Measurements from ENCODE around the gene ADGRL1.
A peak's percentile ranks its signal among the peaks of the same experiment; 100 is the strongest.
"Not testable (repeated sequence)": the region's sequence is repeated elsewhere in the genome, so short reads cannot be mapped to it uniquely, and the experiment has no call there.

Gene ADGRL1

DNA sequence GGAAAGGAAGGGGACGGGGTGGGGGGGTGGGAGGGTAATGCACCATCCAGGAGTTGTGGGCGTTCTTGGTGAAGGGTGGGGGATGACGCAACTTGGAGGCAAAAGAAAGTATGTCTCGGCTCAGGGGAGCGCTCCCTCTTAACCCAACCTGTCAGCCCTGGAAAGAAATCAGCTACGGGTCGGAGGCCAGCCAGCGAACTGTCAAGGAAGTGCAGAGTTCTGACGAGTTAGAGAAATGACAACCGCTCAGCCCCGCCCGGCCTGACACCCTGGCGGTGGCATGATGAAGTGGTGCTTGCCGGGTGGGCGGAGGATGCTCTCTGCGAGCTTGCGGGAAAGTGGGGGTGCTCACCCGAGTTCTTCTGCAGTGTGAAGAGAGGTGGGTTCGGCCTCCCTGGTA, 15.4 kb upstream of the ADGRL1 start:
- TF ChIP-seq, protein P1, sequence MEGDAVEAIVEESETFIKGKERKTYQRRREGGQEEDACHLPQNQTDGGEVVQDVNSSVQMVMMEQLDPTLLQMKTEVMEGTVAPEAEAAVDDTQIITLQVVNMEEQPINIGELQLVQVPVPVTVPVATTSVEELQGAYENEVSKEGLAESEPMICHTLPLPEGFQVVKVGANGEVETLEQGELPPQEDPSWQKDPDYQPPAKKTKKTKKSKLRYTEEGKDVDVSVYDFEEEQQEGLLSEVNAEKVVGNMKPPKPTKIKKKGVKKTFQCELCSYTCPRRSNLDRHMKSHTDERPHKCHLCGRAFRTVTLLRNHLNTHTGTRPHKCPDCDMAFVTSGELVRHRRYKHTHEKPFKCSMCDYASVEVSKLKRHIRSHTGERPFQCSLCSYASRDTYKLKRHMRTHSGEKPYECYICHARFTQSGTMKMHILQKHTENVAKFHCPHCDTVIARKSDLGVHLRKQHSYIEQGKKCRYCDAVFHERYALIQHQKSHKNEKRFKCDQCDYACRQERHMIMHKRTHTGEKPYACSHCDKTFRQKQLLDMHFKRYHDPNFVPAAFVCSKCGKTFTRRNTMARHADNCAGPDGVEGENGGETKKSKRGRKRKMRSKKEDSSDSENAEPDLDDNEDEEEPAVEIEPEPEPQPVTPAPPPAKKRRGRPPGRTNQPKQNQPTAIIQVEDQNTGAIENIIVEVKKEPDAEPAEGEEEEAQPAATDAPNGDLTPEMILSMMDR (IDR thresholded peaks at IDR 0.05; ENCODE audit: low read depth, low read length, poor library complexity, severe bottlenecking) = peak; percentile 33
- H3K4me1 ChIP-seq (ENCODE audit: control insufficient read depth, low read length); H3K9me2 ChIP-seq (replicated peaks; ENCODE audit: control insufficient read depth, low read length); H3K9me3 ChIP-seq (ENCODE audit: control insufficient read depth, insufficient read depth, low read length); H4K20me1 ChIP-seq (ENCODE audit: control insufficient read depth, insufficient read depth, low read depth, low read length); H3K36me3 ChIP-seq (ENCODE audit: control insufficient read depth, low read length); H3K4me3 ChIP-seq (ENCODE audit: low read length); H3F3A ChIP-seq (ENCODE audit: control insufficient read depth, insufficient read depth); H3K27ac ChIP-seq (ENCODE audit: low read depth, low read length); H3K79me2 ChIP-seq (ENCODE audit: control insufficient read depth, low read length); H3K27me3 ChIP-seq (ENCODE audit: control insufficient read depth, low read length): not testable (repeated sequence)
- peak overlapping the region; percentile 21; the same call in 1 of the 2 replicates for H3K4me2 ChIP-seq (ENCODE audit: low read length)

DNA sequence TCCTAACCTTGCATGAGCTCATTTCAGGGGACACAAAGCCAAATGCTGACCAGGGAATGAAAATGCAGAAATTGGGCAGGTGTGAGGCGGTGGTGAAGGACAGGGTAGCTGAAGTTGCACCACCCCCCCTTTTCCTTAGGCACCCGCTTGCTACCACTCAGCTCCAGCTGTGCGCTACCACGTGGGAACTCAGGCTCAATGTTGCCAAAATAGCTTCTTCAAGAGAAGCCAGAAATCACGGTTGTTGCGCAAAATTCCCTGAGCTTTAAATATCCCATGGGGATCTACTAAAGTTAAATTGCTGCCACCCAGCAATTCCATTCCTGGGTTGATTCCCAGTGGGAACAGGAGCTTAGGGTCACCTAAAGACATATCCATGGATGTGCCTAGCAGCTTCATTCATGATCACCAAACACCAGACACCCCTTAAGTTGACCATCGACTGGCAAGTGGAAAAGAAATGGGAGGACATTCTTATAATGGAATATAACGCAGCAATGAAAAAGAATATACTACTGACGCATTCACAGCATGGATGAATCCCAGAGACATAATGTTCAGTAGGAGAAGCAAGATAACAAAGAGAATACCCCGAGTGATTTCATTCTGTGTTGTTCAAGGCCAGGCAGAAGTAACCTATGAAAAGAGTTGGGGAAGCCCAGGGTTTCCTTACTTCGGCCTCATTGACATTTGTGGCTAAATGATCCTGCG, 12.8 kb upstream of the ADGRL1 start:
- TF ChIP-seq, protein P1 (IDR thresholded peaks at IDR 0.05; ENCODE audit: low read depth, low read length, poor library complexity, severe bottlenecking) = no peak
- no peak for TF ChIP-seq EZH2phosphoT487 (IDR thresholded peaks at IDR 0.05; ENCODE audit: borderline replicate concordance, low read length)
- Histone ChIP-seq H3K4me3 (ENCODE audit: low read length) (no peak overlapping the region), H3K36me3 (ENCODE audit: control insufficient read depth, low read length) (no peaks in the 10 kb centered on the region), H3K9me2 (replicated peaks; ENCODE audit: control insufficient read depth, low read length) (no peaks in the 10 kb centered on the region), H3K27me3 (ENCODE audit: control insufficient read depth, low read length) (no peaks in the 10 kb centered on the region), H3K9me3 (ENCODE audit: control insufficient read depth, insufficient read depth, low read length) (no peaks in the 10 kb centered on the region), H3K27ac (ENCODE audit: low read depth, low read length) (no peak overlapping the region), H3K4me1 (ENCODE audit: control insufficient read depth, low read length) (peaks cover 3% of the 10 kb centered on the region; the same call in 1 of the 2 replicates), H3K79me2 (ENCODE audit: control insufficient read depth, low read length) (no peaks in the 10 kb centered on the region), H3F3A (ENCODE audit: control insufficient read depth, insufficient read depth) (no peaks in the 10 kb centered on the region), H4K20me1 (ENCODE audit: control insufficient read depth, insufficient read depth, low read depth, low read length) (no peaks in the 10 kb centered on the region), H3K4me2 (ENCODE audit: low read length) (no peak overlapping the region)

DNA sequence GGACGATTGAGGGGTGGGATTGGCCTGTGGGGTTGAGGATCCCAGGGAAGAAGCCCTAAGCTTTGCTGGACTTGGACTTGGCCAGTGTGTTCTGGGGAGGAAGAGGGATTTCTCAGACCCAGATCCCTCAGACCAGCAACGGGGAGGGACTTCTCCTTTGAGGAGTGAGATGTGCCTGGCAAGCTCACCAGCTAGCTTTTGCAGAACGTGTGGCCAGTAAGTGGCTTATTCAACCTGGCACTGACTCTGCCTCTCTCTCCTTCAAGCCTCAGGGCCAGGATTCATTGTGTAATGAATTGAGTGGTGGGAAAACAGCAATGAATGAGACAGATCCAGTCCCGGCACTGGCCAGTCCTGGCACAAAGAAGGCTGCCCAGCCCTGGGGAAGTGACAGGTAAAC, 11.9 kb upstream of the ADGRL1 start:
- H3K4me1 ChIP-seq (ENCODE audit: control insufficient read depth, low read length); H4K20me1 ChIP-seq (ENCODE audit: control insufficient read depth, insufficient read depth, low read depth, low read length); H3F3A ChIP-seq (ENCODE audit: control insufficient read depth, insufficient read depth); H3K9me2 ChIP-seq (replicated peaks; ENCODE audit: control insufficient read depth, low read length); H3K4me3 ChIP-seq (ENCODE audit: low read length); H3K27me3 ChIP-seq (ENCODE audit: control insufficient read depth, low read length); H3K9me3 ChIP-seq (ENCODE audit: control insufficient read depth, insufficient read depth, low read length); H3K4me2 ChIP-seq (ENCODE audit: low read length); H3K79me2 ChIP-seq (ENCODE audit: control insufficient read depth, low read length); H3K27ac ChIP-seq (ENCODE audit: low read depth, low read length); H3K36me3 ChIP-seq (ENCODE audit: control insufficient read depth, low read length): not testable (repeated sequence)

DNA sequence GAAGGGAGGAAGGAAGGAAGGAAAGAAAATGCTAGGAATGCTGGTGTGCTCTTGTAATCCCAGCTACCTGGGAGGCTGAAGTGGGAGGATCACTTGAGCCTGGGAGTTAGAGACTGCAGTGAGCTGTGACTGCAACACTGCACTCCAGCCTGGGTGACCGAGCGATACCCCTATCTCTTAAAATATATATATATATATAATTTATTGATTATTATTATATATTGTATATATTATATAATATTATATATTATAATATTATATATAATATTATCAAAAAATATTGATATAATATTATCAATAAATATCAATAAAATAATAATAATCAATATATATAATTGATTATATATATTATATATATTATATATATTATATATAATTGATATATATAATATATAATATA, 8.6 kb upstream of the ADGRL1 start:
- no peaks in the 10 kb centered on the region for H3K9me2 ChIP-seq (replicated peaks; ENCODE audit: control insufficient read depth, low read length)
- TF ChIP-seq EZH2phosphoT487 (IDR thresholded peaks at IDR 0.05; ENCODE audit: borderline replicate concordance, low read length) = no peak
- TF ChIP-seq, protein P1 (IDR thresholded peaks at IDR 0.05; ENCODE audit: low read depth, low read length, poor library complexity, severe bottlenecking) = no peak

DNA sequence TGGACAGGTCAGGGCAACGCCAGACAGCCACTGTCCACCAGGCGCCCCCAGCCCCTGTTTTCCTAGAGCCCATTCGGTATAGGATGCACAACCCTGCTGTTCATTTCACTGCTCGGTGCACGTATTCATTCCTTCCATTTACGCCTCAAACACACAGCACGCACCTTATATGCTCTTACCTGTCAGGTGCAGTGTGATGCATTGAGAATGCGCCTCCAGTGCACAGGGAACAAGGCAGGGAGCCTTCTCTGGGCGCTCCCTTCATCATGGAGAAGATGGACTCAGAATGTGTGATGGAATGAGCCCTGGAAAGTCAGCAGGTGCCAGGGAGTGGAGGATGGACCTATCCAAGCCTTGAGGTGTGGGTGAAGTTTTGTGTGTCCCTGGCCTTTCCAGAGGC, 4.2 kb upstream of the ADGRL1 start:
- H3K4me3 ChIP-seq (ENCODE audit: low read length); H3K79me2 ChIP-seq (ENCODE audit: control insufficient read depth, low read length); H3K9me2 ChIP-seq (replicated peaks; ENCODE audit: control insufficient read depth, low read length); H3K4me2 ChIP-seq (ENCODE audit: low read length); H3F3A ChIP-seq (ENCODE audit: control insufficient read depth, insufficient read depth); H4K20me1 ChIP-seq (ENCODE audit: control insufficient read depth, insufficient read depth, low read depth, low read length); H3K9me3 ChIP-seq (ENCODE audit: control insufficient read depth, insufficient read depth, low read length); H3K27ac ChIP-seq (ENCODE audit: low read depth, low read length); H3K36me3 ChIP-seq (ENCODE audit: control insufficient read depth, low read length): not testable (repeated sequence)
- Histone ChIP-seq H3K4me1 (ENCODE audit: control insufficient read depth, low read length) (peaks cover 13% of the 10 kb centered on the region), H3K27me3 (ENCODE audit: control insufficient read depth, low read length) (peaks cover 18% of the 10 kb centered on the region)

More for the DNA sequence above, 8.6 kb upstream of the ADGRL1 start:
- no peak overlapping the region for H3K4me3 ChIP-seq (ENCODE audit: low read length)
- H3F3A ChIP-seq (ENCODE audit: control insufficient read depth, insufficient read depth) = no peaks in the 10 kb centered on the region
- peaks cover 3% of the 10 kb centered on the region; the same call in 1 of the 2 replicates for H3K4me1 ChIP-seq (ENCODE audit: control insufficient read depth, low read length)
- H3K36me3 ChIP-seq (ENCODE audit: control insufficient read depth, low read length) = no peaks in the 10 kb centered on the region
- H4K20me1 ChIP-seq (ENCODE audit: control insufficient read depth, insufficient read depth, low read depth, low read length) = no peaks in the 10 kb centered on the region
- H3K79me2 ChIP-seq (ENCODE audit: control insufficient read depth, low read length) = no peaks in the 10 kb centered on the region
- H3K27me3 ChIP-seq (ENCODE audit: control insufficient read depth, low read length) = no peaks in the 10 kb centered on the region
- H3K4me2 ChIP-seq (ENCODE audit: low read length) = no peak overlapping the region
- no peaks in the 10 kb centered on the region for H3K9me3 ChIP-seq (ENCODE audit: control insufficient read depth, insufficient read depth, low read length)
- no peak overlapping the region for H3K27ac ChIP-seq (ENCODE audit: low read depth, low read length)

DNA sequence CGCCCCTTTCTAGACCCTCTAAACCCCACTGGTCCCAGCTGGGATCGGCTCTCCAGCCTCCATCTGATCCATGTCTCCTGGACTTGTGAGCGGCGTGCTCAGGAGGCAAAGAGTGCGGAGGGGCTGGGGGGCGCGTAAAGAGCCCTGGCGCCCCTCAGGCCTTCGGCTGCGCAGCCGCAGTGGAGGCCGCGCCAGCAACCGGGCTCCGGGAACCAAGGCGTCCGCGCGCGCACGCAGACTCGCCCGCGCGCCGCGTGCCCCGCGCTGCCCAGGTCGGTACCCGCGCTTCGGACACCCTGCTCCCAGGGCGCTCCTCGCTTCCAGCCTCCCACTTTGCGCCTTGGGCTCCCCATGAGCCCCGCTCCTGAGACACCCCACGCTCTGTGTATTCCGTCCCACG, 3.4 kb upstream of the ADGRL1 start:
- H3K9me2 ChIP-seq (replicated peaks; ENCODE audit: control insufficient read depth, low read length); H3K4me2 ChIP-seq (ENCODE audit: low read length); H3K27ac ChIP-seq (ENCODE audit: low read depth, low read length); H3K4me3 ChIP-seq (ENCODE audit: low read length); H3K79me2 ChIP-seq (ENCODE audit: control insufficient read depth, low read length); H3F3A ChIP-seq (ENCODE audit: control insufficient read depth, insufficient read depth); H3K36me3 ChIP-seq (ENCODE audit: control insufficient read depth, low read length); H3K9me3 ChIP-seq (ENCODE audit: control insufficient read depth, insufficient read depth, low read length); H4K20me1 ChIP-seq (ENCODE audit: control insufficient read depth, insufficient read depth, low read depth, low read length): not testable (repeated sequence)
- peaks cover 26% of the 10 kb centered on the region for H3K27me3 ChIP-seq (ENCODE audit: control insufficient read depth, low read length)
- peaks cover 13% of the 10 kb centered on the region for H3K4me1 ChIP-seq (ENCODE audit: control insufficient read depth, low read length)

Measured in DOHH2 (cell line).